IPS-15b (cell line): ENCODE results near the gene ZMAT1.

Experiments
- H3K27me3 ChIP-seq: one replicate; pipeline ENCODE4 v1.6.1; 2013; ENCODE audit warnings: low read length; ENCODE audit not compliant: control insufficient read depth, insufficient read depth
- H3K36me3 ChIP-seq: one replicate; pipeline ENCODE4 v1.6.1; 2013; ENCODE audit warnings: low read length; ENCODE audit not compliant: control insufficient read depth, insufficient read depth
- H3K4me1 ChIP-seq: one replicate; pipeline ENCODE4 v1.6.1; 2013; ENCODE audit warnings: mild to moderate bottlenecking, low read length; ENCODE audit not compliant: control insufficient read depth, insufficient read depth
- H3K4me3 ChIP-seq: one replicate; pipeline ENCODE4 v1.5.1; 2013; ENCODE audit warnings: low read depth, low read length
- H3K9ac ChIP-seq: one replicate; pipeline ENCODE4 v1.6.1; 2013; ENCODE audit warnings: low read depth, mild to moderate bottlenecking, low read length
- H3K9me3 ChIP-seq: one replicate; pipeline ENCODE4 v1.6.1; 2013; ENCODE audit warnings: mild to moderate bottlenecking, low read length; ENCODE audit not compliant: control insufficient read depth, insufficient read depth

The ZMAT1 gene

DNA sequence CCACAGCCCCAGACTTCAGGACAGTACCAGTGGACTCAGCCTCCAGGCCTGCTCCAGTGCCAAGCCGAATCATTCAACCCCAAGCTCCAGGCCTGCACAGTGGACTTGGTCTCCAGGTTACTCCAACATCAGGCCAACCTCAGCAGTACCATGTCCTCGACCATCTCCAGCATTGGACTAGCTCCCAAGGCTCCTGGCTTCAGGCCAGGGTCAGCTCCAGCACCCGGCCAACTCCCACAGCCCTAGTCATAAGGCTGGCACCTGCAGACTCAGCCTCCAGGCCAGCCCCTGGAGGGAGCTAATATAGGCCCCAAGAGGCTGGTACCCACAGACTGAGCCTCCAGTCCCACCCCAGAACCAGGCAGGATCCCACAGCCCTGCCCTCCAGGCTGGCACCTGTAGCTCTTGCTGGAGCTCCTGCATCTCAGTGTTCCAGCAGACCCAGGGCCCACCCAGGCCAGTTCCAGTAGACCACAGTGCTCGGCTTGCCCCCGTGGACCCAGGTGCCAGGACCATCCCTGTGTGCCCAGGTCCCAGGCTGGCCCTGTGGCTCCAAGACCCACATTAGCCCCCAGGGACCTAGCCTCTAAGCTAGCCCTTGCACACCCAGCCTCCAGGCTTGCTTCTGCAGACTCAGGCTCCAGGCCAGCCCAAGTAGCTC, 25.6 kb downstream of the ZMAT1 start:
- no peaks in the 10 kb centered on the region for H3K27me3 ChIP-seq
- H3K36me3 ChIP-seq, result no peaks in the 10 kb centered on the region
- H3K4me1 ChIP-seq, result peaks cover 2% of the 10 kb centered on the region
- H3K9ac ChIP-seq, result no peak overlapping the region
- no peaks in the 10 kb centered on the region for H3K9me3 ChIP-seq
- H3K4me3 ChIP-seq, result no peak overlapping the region

DNA sequence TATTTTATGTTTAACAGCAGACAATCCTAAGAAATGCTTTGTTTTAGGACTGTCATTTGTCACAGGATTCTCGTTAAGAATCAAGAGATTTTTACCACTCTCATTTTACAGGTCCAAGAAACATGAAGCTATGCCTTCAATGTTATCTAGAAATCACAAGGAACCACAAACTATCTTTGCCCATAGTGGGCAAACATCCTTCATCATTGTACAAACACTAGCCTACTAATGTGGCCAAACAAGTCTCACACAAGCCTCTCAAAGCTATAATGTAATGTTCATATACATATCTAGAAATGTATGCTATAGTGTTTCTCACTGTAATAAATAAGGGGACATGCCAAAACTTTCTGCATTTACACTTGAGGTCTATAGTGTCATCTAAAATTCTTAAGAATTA, 26.8 kb downstream of the ZMAT1 start:
- no peaks in the 10 kb centered on the region for H3K9me3 ChIP-seq
- no peaks in the 10 kb centered on the region for H3K36me3 ChIP-seq
- no peaks in the 10 kb centered on the region for H3K27me3 ChIP-seq
- H3K4me1 ChIP-seq, result peaks cover 2% of the 10 kb centered on the region
- H3K4me3 ChIP-seq, result no peak overlapping the region
- no peak overlapping the region for H3K9ac ChIP-seq
